ENCODE measurements around the gene RIC1. TPM values are rescaled to one million over a fixed set of nuclear protein-coding genes. Genes with fewer than 3 reads are reported as not detected.
"Not testable (repeated sequence)": the region's sequence is repeated elsewhere in the genome, so short reads cannot be mapped to it uniquely, and the experiment has no call there.

Gene RIC1
- total RNA-seq, 1 experiment from 2014 or later = 20.9 TPM

- H3K4me3 ChIP-seq (ENCODE audit: insufficient read depth, low read depth, low read length) = no peak overlapping the region
- peak; percentile 10 for DNase-seq
- no peaks in the 10 kb centered on the region for H3K27me3 ChIP-seq (ENCODE audit: control insufficient read depth, insufficient read depth, low read length)
- 0 out of 2 replicates have a peak, but pooled peaks cover 1% of the 10 kb centered on the region for H3K36me3 ChIP-seq (replicated peaks; ENCODE audit: control insufficient read depth, insufficient read depth, low read length)
These were observed 85.8 kb downstream of the RIC1 start for GRCh38 chr9:5714501-5715401.

GRCh38 chr9:5715548-5716127 lies 86.7 kb downstream of the RIC1 start:
- Histone ChIP-seq H3K4me3 (ENCODE audit: insufficient read depth, low read depth, low read length) (no peak overlapping the region), H3K36me3 (replicated peaks; ENCODE audit: control insufficient read depth, insufficient read depth, low read length) (peaks cover 1% of the 10 kb centered on the region; the same call in 1 of the 2 replicates), H3K27me3 (ENCODE audit: control insufficient read depth, insufficient read depth, low read length) (no peaks in the 10 kb centered on the region)
- DNase-seq = no peak

GRCh38 chr9:5717434-5717833 lies 88.5 kb downstream of the RIC1 start:
- not testable (repeated sequence) for H3K4me3 ChIP-seq (ENCODE audit: insufficient read depth, low read depth, low read length); H3K27me3 ChIP-seq (ENCODE audit: control insufficient read depth, insufficient read depth, low read length); DNase-seq; H3K36me3 ChIP-seq (replicated peaks; ENCODE audit: control insufficient read depth, insufficient read depth, low read length)

- Histone ChIP-seq H3K4me3 (ENCODE audit: insufficient read depth, low read depth, low read length) (no peak overlapping the region), H3K36me3 (replicated peaks; ENCODE audit: control insufficient read depth, insufficient read depth, low read length) (peaks cover 1% of the 10 kb centered on the region; the same call in 1 of the 2 replicates), H3K27me3 (ENCODE audit: control insufficient read depth, insufficient read depth, low read length) (no peaks in the 10 kb centered on the region)
- DNase-seq = no peak
These were observed 89.6 kb downstream of the RIC1 start for GRCh38 chr9:5718296-5719032.

GRCh38 chr9:5719100-5719926 lies 90.4 kb downstream of the RIC1 start:
- H3K4me3 ChIP-seq (ENCODE audit: insufficient read depth, low read depth, low read length) = no peak overlapping the region
- peaks cover 1% of the 10 kb centered on the region; the same call in 1 of the 2 replicates for H3K36me3 ChIP-seq (replicated peaks; ENCODE audit: control insufficient read depth, insufficient read depth, low read length)
- no peaks in the 10 kb centered on the region for H3K27me3 ChIP-seq (ENCODE audit: control insufficient read depth, insufficient read depth, low read length)
- DNase-seq = no peak

GRCh38 chr9:5720151-5720550 lies 91.2 kb downstream of the RIC1 start:
- Histone ChIP-seq H3K36me3 (replicated peaks; ENCODE audit: control insufficient read depth, insufficient read depth, low read length) (peaks cover 1% of the 10 kb centered on the region; the same call in 1 of the 2 replicates), H3K27me3 (ENCODE audit: control insufficient read depth, insufficient read depth, low read length) (no peaks in the 10 kb centered on the region), H3K4me3 (ENCODE audit: insufficient read depth, low read depth, low read length) (no peak overlapping the region)
- DNase-seq = no peak

GRCh38 chr9:5721279-5722087 lies 92.6 kb downstream of the RIC1 start:
- H3K27me3 ChIP-seq (ENCODE audit: control insufficient read depth, insufficient read depth, low read length) = no peaks in the 10 kb centered on the region
- no peak overlapping the region for H3K4me3 ChIP-seq (ENCODE audit: insufficient read depth, low read depth, low read length)
- H3K36me3 ChIP-seq (replicated peaks; ENCODE audit: control insufficient read depth, insufficient read depth, low read length) = no peaks in the 10 kb centered on the region; the same call in 1 of the 2 replicates
- no peak for DNase-seq

GRCh38 chr9:5722679-5723078 lies 93.8 kb downstream of the RIC1 start:
- DNase-seq; H3K36me3 ChIP-seq (replicated peaks; ENCODE audit: control insufficient read depth, insufficient read depth, low read length); H3K27me3 ChIP-seq (ENCODE audit: control insufficient read depth, insufficient read depth, low read length); H3K4me3 ChIP-seq (ENCODE audit: insufficient read depth, low read depth, low read length): not testable (repeated sequence)

- no peak for DNase-seq
These were observed 106.2 kb downstream of the RIC1 start for GRCh38 chr9:5735072-5735471.

GRCh38 chr9:5736563-5737346 lies 107.8 kb downstream of the RIC1 start:
- Histone ChIP-seq H3K4me3 (ENCODE audit: insufficient read depth, low read depth, low read length) (no peak overlapping the region), H3K27me3 (ENCODE audit: control insufficient read depth, insufficient read depth, low read length) (no peaks in the 10 kb centered on the region), H3K36me3 (replicated peaks; ENCODE audit: control insufficient read depth, insufficient read depth, low read length) (no peaks in the 10 kb centered on the region; the same call in 1 of the 2 replicates)
- no peak for DNase-seq

More at GRCh38 chr9:5735072-5735471, 106.2 kb downstream of the RIC1 start:
- H3K27me3 ChIP-seq (ENCODE audit: control insufficient read depth, insufficient read depth, low read length) = no peaks in the 10 kb centered on the region
- no peaks in the 10 kb centered on the region; the same call in 1 of the 2 replicates for H3K36me3 ChIP-seq (replicated peaks; ENCODE audit: control insufficient read depth, insufficient read depth, low read length)
- no peak overlapping the region for H3K4me3 ChIP-seq (ENCODE audit: insufficient read depth, low read depth, low read length)

GRCh38 chr9:5743109-5743508 lies 114.2 kb downstream of the RIC1 start:
- Histone ChIP-seq H3K27me3 (ENCODE audit: control insufficient read depth, insufficient read depth, low read length) (no peaks in the 10 kb centered on the region), H3K4me3 (ENCODE audit: insufficient read depth, low read depth, low read length) (no peak overlapping the region), H3K36me3 (replicated peaks; ENCODE audit: control insufficient read depth, insufficient read depth, low read length) (no peaks in the 10 kb centered on the region; the same call in 1 of the 2 replicates)
- no peak for DNase-seq

- H3K27me3 ChIP-seq (ENCODE audit: control insufficient read depth, insufficient read depth, low read length) = no peaks in the 10 kb centered on the region
- H3K36me3 ChIP-seq (replicated peaks; ENCODE audit: control insufficient read depth, insufficient read depth, low read length) = no peaks in the 10 kb centered on the region; the same call in none of the 2 replicates
- no peak overlapping the region for H3K4me3 ChIP-seq (ENCODE audit: insufficient read depth, low read depth, low read length)
- no peak for DNase-seq
These were observed 119.5 kb downstream of the RIC1 start for GRCh38 chr9:5748438-5748837.

GRCh38 chr9:5749306-5749705 lies 120.4 kb downstream of the RIC1 start:
- Histone ChIP-seq H3K36me3 (replicated peaks; ENCODE audit: control insufficient read depth, insufficient read depth, low read length) (no peaks in the 10 kb centered on the region; the same call in none of the 2 replicates), H3K4me3 (ENCODE audit: insufficient read depth, low read depth, low read length) (no peak overlapping the region), H3K27me3 (ENCODE audit: control insufficient read depth, insufficient read depth, low read length) (no peaks in the 10 kb centered on the region)
- no peak for DNase-seq

All from H7 (cell line).